ENCODE data around the gene PHACTR3.

PHACTR3 gene

DNA sequence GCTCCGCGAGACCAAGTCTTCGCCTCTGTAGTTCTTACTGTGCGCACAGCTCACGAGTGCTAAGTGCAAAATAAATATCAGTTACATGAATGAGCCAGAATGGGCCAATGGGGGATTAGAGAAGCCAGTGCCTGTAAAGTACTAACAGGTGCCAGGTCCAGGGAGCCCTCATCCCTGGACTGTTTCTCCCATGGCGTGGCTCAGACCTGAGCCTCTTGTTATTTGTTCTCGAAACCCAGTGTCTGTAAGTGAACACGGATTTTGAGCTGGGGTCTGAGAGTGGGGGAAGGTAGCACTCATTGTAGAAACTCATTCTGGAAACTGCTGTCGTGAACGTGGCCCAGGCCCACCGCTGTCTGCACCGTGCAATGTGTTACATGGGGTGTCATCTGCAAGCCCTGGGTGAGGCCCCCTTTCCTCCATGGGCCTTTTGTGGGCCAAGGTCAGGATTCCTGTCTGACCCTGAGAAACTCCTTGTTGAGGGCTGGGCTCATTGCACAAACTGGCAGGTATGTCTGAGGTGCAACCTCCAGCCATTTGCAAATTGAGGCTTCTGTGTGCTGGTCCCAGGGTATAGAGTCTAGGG is 174.4 kb downstream of the PHACTR3 start:
- no peak for TF ChIP-seq CTCF (IDR thresholded peaks at IDR 0.05)
- no peaks in the 10 kb centered on the region for H3K79me2 ChIP-seq
- no peaks in the 10 kb centered on the region for H3K36me3 ChIP-seq (ENCODE audit: control insufficient read depth, insufficient read depth, low read length)
- H3K9ac ChIP-seq: no peak overlapping the region
- no peaks in the 10 kb centered on the region for H3K9me3 ChIP-seq (ENCODE audit: control insufficient read depth, low read length)
- no peaks in the 10 kb centered on the region for H3K27me3 ChIP-seq (ENCODE audit: control insufficient read depth, insufficient read depth, low read length)
- H3K4me3 ChIP-seq (ENCODE audit: low read depth, low read length): no peak overlapping the region
- H3K27ac ChIP-seq: no peak overlapping the region
- H3K4me1 ChIP-seq: no peaks in the 10 kb centered on the region
- H3K4me2 ChIP-seq (ENCODE audit: low read length): no peak overlapping the region
- no peak overlapping the region for H2AFZ ChIP-seq

DNA sequence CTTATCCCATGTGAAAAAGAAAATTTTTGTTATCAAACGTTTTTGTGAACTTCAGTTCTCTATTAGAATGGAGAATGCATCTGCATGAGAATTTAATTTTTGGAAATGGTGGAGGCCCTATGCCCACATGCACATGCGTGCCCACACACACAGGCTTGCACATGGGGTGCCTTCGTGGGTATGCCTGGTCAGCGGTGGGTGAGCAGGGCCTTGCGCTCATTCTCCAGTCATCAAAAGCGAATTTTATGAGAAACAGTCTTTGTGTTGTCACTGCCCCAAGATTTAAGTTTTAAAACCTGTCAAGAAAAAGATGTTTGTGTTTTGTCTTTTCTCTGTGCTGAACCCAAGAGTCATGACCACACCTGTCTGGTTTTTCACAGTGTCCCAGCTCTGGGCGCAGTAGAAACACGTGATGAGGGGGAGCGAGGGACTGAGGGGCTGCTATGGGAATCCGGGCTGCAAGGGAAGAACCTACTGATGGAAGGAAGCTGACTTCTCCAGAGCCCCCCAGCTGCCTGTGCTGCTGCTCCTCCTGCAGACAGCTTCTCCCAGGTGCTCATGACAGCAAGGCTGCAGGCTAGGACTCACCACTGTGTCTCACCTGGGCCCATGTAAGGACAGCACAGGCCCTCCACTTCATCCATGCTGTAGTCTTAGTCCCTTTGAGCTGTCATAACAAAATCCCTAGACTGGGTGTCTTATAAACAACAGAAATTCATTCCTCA is 175.5 kb downstream of the PHACTR3 start:
- H3K9me3 ChIP-seq (ENCODE audit: control insufficient read depth, low read length): no peaks in the 10 kb centered on the region
- H3K4me2 ChIP-seq (ENCODE audit: low read length): no peak overlapping the region
- H3K4me1 ChIP-seq: no peaks in the 10 kb centered on the region
- no peak overlapping the region for H3K9ac ChIP-seq
- no peaks in the 10 kb centered on the region for H3K79me2 ChIP-seq
- H3K27ac ChIP-seq: no peak overlapping the region
- TF ChIP-seq CTCF (IDR thresholded peaks at IDR 0.05): no peak
- H3K4me3 ChIP-seq (ENCODE audit: low read depth, low read length): no peak overlapping the region
- H3K27me3 ChIP-seq (ENCODE audit: control insufficient read depth, insufficient read depth, low read length): no peaks in the 10 kb centered on the region
- no peak overlapping the region for H2AFZ ChIP-seq
- H3K36me3 ChIP-seq (ENCODE audit: control insufficient read depth, insufficient read depth, low read length): no peaks in the 10 kb centered on the region

- no peak overlapping the region for H3K4me3 ChIP-seq (ENCODE audit: low read depth, low read length)
- H3K4me1 ChIP-seq: no peaks in the 10 kb centered on the region
- H3K4me2 ChIP-seq (ENCODE audit: low read length): no peak overlapping the region
- no peaks in the 10 kb centered on the region for H3K9me3 ChIP-seq (ENCODE audit: control insufficient read depth, low read length)
- no peak overlapping the region for H3K27ac ChIP-seq
- no peaks in the 10 kb centered on the region for H3K36me3 ChIP-seq (ENCODE audit: control insufficient read depth, insufficient read depth, low read length)
- H3K27me3 ChIP-seq (ENCODE audit: control insufficient read depth, insufficient read depth, low read length): no peaks in the 10 kb centered on the region
- no peak overlapping the region for H2AFZ ChIP-seq
- no peak overlapping the region for H3K9ac ChIP-seq
- H3K79me2 ChIP-seq: no peaks in the 10 kb centered on the region
- no peak for TF ChIP-seq CTCF (IDR thresholded peaks at IDR 0.05)
Measured at GRCh38 chr20:59780494-59781185, 176.3 kb downstream of the PHACTR3 start.

GRCh38 chr20:59781226-59781625 is 176.9 kb downstream of the PHACTR3 start:
- Histone ChIP-seq H3K9me3 (ENCODE audit: control insufficient read depth, low read length) (no peaks in the 10 kb centered on the region), H3K36me3 (ENCODE audit: control insufficient read depth, insufficient read depth, low read length) (no peaks in the 10 kb centered on the region), H3K4me2 (ENCODE audit: low read length) (no peak overlapping the region), H3K9ac (no peak overlapping the region), H3K27me3 (ENCODE audit: control insufficient read depth, insufficient read depth, low read length) (no peaks in the 10 kb centered on the region), H3K79me2 (no peaks in the 10 kb centered on the region), H3K4me1 (no peaks in the 10 kb centered on the region), H2AFZ (no peak overlapping the region), H3K4me3 (ENCODE audit: low read depth, low read length) (no peak overlapping the region), H3K27ac (no peak overlapping the region)
- TF ChIP-seq CTCF (IDR thresholded peaks at IDR 0.05): no peak

Measured in parathyroid adenoma (tissue), 2 donors.